ENCODE results near the gene IL4R. TPM values are rescaled to one million over a fixed set of nuclear protein-coding genes. Genes with fewer than 3 reads are reported as not detected.
A peak's percentile ranks its signal among the peaks of the same experiment; 100 is the strongest.

IL4R gene
- total RNA-seq, 1 donor from 2014 or later, result 7.8 TPM

DNA sequence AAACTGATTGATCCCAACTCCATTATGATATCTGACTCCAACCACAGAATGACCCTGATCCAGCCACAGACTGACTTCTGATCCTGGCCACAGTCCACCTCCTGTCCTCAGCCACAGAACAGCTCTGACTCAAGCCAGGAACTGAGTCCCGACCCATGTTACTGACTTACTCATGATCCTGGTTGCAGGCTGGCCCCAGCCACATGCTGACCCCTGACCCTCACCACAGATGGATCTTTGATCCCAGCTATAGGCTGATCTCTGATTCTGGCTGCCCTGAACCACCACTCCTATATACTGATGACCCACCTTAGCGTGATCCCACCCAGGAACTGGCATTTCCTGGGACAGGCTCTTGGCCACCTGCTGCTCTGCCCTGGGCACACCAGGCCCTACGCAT is 56.0 kb downstream of the IL4R start:
- Histone ChIP-seq H3K9ac (ENCODE audit: low read depth in 1 of 3, low read length in 3 of 3) (no peak overlapping the region), H3K27me3 (ENCODE audit: control insufficient read depth in 3 of 3, insufficient read depth in 3 of 3, low read length in 3 of 3) (peaks cover 0 to 3% (median 0%) of the 10 kb centered on the region in 3 donors), H3K4me1 (ENCODE audit: control insufficient read depth in 3 of 3, insufficient read depth in 3 of 3, low read length in 3 of 3) (peaks cover 7 to 8% (median 7%) of the 10 kb centered on the region in 3 donors), H3K4me3 (ENCODE audit: low read length in 3 of 3) (no peak overlapping the region), H3K27ac (ENCODE audit: low read depth, low read length) (no peak overlapping the region), H3K36me3 (ENCODE audit: control insufficient read depth in 3 of 3, insufficient read depth in 3 of 3, low read length in 3 of 3) (no peaks in the 10 kb centered on the region), H3K9me3 (ENCODE audit: control insufficient read depth in 3 of 3, low read length in 3 of 3) (no peaks in the 10 kb centered on the region)

GRCh38 chr16:27370318-27370717 is 56.5 kb downstream of the IL4R start:
- Histone ChIP-seq H3K27ac (ENCODE audit: low read depth, low read length) (no peak overlapping the region), H3K36me3 (ENCODE audit: control insufficient read depth in 3 of 3, insufficient read depth in 3 of 3, low read length in 3 of 3) (no peaks in the 10 kb centered on the region)

GRCh38 chr16:27373312-27373711 is 59.5 kb downstream of the IL4R start:
- Histone ChIP-seq H3K36me3 (ENCODE audit: control insufficient read depth in 3 of 3, insufficient read depth in 3 of 3, low read length in 3 of 3) (no peaks in the 10 kb centered on the region), H3K27me3 (ENCODE audit: control insufficient read depth in 3 of 3, insufficient read depth in 3 of 3, low read length in 3 of 3) (no peaks in the 10 kb centered on the region), H3K9me3 (ENCODE audit: control insufficient read depth in 3 of 3, low read length in 3 of 3) (no peaks in the 10 kb centered on the region), H3K9ac (ENCODE audit: low read depth in 1 of 3, low read length in 3 of 3) (no peak overlapping the region), H3K4me3 (ENCODE audit: low read length in 3 of 3) (no peak overlapping the region), H3K27ac (ENCODE audit: low read depth, low read length) (no peak overlapping the region), H3K4me1 (ENCODE audit: control insufficient read depth in 3 of 3, insufficient read depth in 3 of 3, low read length in 3 of 3) (peaks cover 0 to 6% (median 5%) of the 10 kb centered on the region in 3 donors)

More at GRCh38 chr16:27370318-27370717, 56.5 kb downstream of the IL4R start:
- Histone ChIP-seq H3K27me3 (ENCODE audit: control insufficient read depth in 3 of 3, insufficient read depth in 3 of 3, low read length in 3 of 3) (peaks cover 0 to 3% (median 0%) of the 10 kb centered on the region in 3 donors), H3K9me3 (ENCODE audit: control insufficient read depth in 3 of 3, low read length in 3 of 3) (no peaks in the 10 kb centered on the region), H3K4me1 (ENCODE audit: control insufficient read depth in 3 of 3, insufficient read depth in 3 of 3, low read length in 3 of 3) (peaks cover 7 to 12% (median 11%) of the 10 kb centered on the region in 3 donors), H3K9ac (ENCODE audit: low read depth in 1 of 3, low read length in 3 of 3) (no peak overlapping the region), H3K4me3 (ENCODE audit: low read length in 3 of 3) (no peak overlapping the region)

DNA sequence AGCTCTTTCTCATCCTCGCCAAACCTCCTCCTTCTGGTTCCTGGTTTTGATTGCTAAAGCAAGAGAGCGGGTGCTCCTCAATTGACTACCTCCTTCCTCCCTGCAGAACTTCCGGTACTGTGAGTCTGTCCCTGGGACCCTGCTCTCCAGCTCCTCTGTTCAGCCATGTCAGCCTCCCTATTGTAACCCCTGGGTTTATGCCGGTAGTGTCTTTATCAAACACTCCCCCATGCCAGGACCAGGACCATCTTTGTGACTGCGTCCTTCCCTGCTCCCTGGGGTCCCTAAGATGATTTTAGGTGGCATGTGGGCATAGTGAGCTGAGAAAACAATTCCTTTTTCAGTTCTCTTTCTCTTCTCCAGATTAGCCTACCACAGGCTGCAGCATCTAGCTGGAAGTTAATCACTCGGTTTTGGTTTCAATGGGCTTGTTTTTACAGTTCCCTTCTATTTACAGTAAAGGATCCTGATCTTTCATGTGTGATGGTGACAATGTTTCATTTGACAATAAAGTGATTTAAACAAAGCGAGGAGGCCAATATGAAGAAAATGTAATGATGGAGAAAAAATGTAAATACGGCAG is 60.5 kb downstream of the IL4R start:
- Histone ChIP-seq H3K27me3 (ENCODE audit: control insufficient read depth in 3 of 3, insufficient read depth in 3 of 3, low read length in 3 of 3) (no peaks in the 10 kb centered on the region), H3K9ac (ENCODE audit: low read depth in 1 of 3, low read length in 3 of 3) (no peak overlapping the region), H3K9me3 (ENCODE audit: control insufficient read depth in 3 of 3, low read length in 3 of 3) (no peaks in the 10 kb centered on the region), H3K4me3 (ENCODE audit: low read length in 3 of 3) (no peak overlapping the region), H3K36me3 (ENCODE audit: control insufficient read depth in 3 of 3, insufficient read depth in 3 of 3, low read length in 3 of 3) (no peaks in the 10 kb centered on the region), H3K4me1 (ENCODE audit: control insufficient read depth in 3 of 3, insufficient read depth in 3 of 3, low read length in 3 of 3) (peaks cover 0 to 6% (median 5%) of the 10 kb centered on the region in 3 donors), H3K27ac (ENCODE audit: low read depth, low read length) (no peak overlapping the region)

DNA sequence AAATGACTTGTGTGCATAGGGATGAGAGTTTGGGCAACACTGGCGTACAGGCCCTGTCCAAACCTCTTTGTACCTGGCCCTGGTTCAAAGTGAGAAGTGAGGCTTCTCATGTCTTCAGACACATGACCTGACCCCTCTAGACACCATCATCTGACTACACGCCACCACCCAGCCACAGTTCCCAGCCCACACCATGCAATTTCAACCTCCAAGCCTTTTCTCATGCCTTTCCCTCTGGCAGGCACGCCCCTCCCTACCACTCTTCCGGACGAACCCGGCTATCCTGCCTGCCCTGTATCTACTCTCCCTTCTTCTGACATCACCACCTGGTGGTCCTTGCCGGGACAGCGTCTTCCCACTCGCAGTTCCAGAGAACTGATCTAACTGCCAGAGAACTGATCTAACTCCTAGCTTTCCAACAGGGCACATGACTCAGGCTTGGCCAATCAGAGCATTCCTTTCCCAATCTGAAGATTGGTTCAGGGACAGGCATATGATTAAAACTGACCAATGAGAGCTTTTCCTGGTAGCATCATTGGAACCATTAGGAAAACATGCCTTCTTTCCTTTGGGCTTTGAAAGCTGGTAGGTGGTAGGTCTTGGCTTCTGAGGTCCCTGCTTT is 61.1 kb downstream of the IL4R start:
- no peak overlapping the region for H3K9ac ChIP-seq (ENCODE audit: low read depth in 1 of 3, low read length in 3 of 3)
- H3K36me3 ChIP-seq (ENCODE audit: control insufficient read depth in 3 of 3, insufficient read depth in 3 of 3, low read length in 3 of 3), result no peaks in the 10 kb centered on the region
- peaks cover 0 to 6% (median 5%) of the 10 kb centered on the region in 3 donors for H3K4me1 ChIP-seq (ENCODE audit: control insufficient read depth in 3 of 3, insufficient read depth in 3 of 3, low read length in 3 of 3)
- H3K27ac ChIP-seq (ENCODE audit: low read depth, low read length), result no peak overlapping the region
- no peaks in the 10 kb centered on the region for H3K9me3 ChIP-seq (ENCODE audit: control insufficient read depth in 3 of 3, low read length in 3 of 3)
- H3K4me3 ChIP-seq (ENCODE audit: low read length in 3 of 3), result peak overlapping the region in 1 of 3 donors; percentile 20
- H3K27me3 ChIP-seq (ENCODE audit: control insufficient read depth in 3 of 3, insufficient read depth in 3 of 3, low read length in 3 of 3), result peaks cover 0 to 3% (median 0%) of the 10 kb centered on the region in 3 donors

DNA sequence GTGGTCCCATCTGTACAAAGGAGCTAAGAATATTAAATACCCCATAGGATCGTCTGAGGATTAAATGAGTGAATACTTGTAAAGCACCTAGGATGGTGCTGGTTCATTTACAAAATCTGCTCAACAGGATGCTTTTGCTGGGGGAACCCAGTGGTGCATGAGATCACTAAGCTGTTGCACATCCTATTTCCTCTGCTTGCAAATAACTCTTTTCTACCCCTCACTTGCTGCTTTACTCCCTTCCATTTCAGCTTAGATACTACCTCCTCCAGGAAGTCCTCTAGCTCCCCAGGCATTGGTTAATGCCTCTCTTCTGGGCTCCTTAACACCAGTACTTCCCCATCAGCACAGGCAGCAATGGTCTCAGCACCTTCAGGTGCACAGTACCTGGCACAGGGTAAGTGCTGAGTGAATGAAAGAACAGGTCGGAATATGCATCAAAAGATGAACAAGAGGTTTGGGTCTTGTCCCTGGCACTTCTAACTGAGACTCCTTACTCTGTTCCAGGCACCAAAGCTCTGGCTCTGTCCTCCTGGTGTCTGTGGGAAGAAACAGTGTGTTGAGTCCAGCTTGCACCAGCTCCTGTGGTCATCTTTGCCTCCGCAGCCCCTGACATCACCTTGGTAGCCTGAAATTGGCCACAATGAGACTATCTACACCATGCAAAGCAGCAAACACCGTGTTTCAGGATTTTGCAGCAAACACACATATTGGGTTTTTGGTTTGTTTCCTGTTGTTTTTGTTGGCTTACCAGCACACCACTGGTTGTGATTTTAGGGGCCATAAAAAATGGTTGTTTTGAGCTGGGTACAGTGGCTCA is 64.1 kb downstream of the IL4R start:
- H3K9me3 ChIP-seq (ENCODE audit: control insufficient read depth in 3 of 3, low read length in 3 of 3), result no peaks in the 10 kb centered on the region
- H3K27me3 ChIP-seq (ENCODE audit: control insufficient read depth in 3 of 3, insufficient read depth in 3 of 3, low read length in 3 of 3), result peaks cover 0 to 7% (median 5%) of the 10 kb centered on the region in 3 donors
- no peaks in the 10 kb centered on the region for H3K36me3 ChIP-seq (ENCODE audit: control insufficient read depth in 3 of 3, insufficient read depth in 3 of 3, low read length in 3 of 3)
- H3K9ac ChIP-seq (ENCODE audit: low read depth in 1 of 3, low read length in 3 of 3), result no peak overlapping the region
- no peak overlapping the region for H3K4me3 ChIP-seq (ENCODE audit: low read length in 3 of 3)
- H3K27ac ChIP-seq (ENCODE audit: low read depth, low read length), result no peak overlapping the region
- peaks cover 0 to 6% (median 5%) of the 10 kb centered on the region in 3 donors for H3K4me1 ChIP-seq (ENCODE audit: control insufficient read depth in 3 of 3, insufficient read depth in 3 of 3, low read length in 3 of 3)

- no peak overlapping the region for H3K9ac ChIP-seq (ENCODE audit: low read depth in 1 of 3, low read length in 3 of 3)
- H3K4me3 ChIP-seq (ENCODE audit: low read length in 3 of 3), result no peak overlapping the region
- H3K27me3 ChIP-seq (ENCODE audit: control insufficient read depth in 3 of 3, insufficient read depth in 3 of 3, low read length in 3 of 3), result peaks cover 0 to 7% (median 6%) of the 10 kb centered on the region in 3 donors
- H3K4me1 ChIP-seq (ENCODE audit: control insufficient read depth in 3 of 3, insufficient read depth in 3 of 3, low read length in 3 of 3), result peaks cover 0 to 6% (median 5%) of the 10 kb centered on the region in 3 donors
- no peak overlapping the region for H3K27ac ChIP-seq (ENCODE audit: low read depth, low read length)
- peaks cover 0 to 2% (median 0%) of the 10 kb centered on the region in 3 donors for H3K9me3 ChIP-seq (ENCODE audit: control insufficient read depth in 3 of 3, low read length in 3 of 3)
- no peaks in the 10 kb centered on the region for H3K36me3 ChIP-seq (ENCODE audit: control insufficient read depth in 3 of 3, insufficient read depth in 3 of 3, low read length in 3 of 3)
These were observed 65.2 kb downstream of the IL4R start for GRCh38 chr16:27378871-27379481.

GRCh38 chr16:27379919-27380318 is 66.1 kb downstream of the IL4R start:
- H3K4me1 ChIP-seq (ENCODE audit: control insufficient read depth in 3 of 3, insufficient read depth in 3 of 3, low read length in 3 of 3), result peaks cover 0 to 3% (median 2%) of the 10 kb centered on the region in 3 donors
- H3K4me3 ChIP-seq (ENCODE audit: low read length in 3 of 3), result no peak overlapping the region
- no peaks in the 10 kb centered on the region for H3K36me3 ChIP-seq (ENCODE audit: control insufficient read depth in 3 of 3, insufficient read depth in 3 of 3, low read length in 3 of 3)
- H3K9ac ChIP-seq (ENCODE audit: low read depth in 1 of 3, low read length in 3 of 3), result no peak overlapping the region
- H3K27ac ChIP-seq (ENCODE audit: low read depth, low read length), result no peak overlapping the region
- peaks cover 0 to 7% (median 6%) of the 10 kb centered on the region in 3 donors for H3K27me3 ChIP-seq (ENCODE audit: control insufficient read depth in 3 of 3, insufficient read depth in 3 of 3, low read length in 3 of 3)
- peaks cover 0 to 4% (median 0%) of the 10 kb centered on the region in 3 donors for H3K9me3 ChIP-seq (ENCODE audit: control insufficient read depth in 3 of 3, low read length in 3 of 3)

DNA sequence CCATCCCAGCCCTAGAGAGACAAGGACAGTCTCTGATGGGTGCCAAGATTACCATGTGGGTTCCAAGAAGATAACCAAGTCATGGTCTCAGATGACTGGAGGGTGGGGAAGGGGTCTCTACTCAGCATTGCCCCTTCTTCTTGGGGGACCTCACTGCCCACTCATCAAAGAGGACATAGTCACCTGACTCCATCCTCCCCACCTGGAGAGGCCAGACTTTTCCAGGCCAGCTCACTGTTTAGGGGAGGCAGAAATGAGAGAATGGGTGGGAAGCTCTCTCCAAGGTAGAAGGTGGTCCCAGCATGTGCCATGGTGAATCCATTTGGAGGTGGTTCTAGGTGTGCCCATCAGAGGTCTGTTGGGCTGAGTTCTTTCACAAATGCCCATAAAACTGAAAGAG is 67.5 kb downstream of the IL4R start:
- H3K4me3 ChIP-seq (ENCODE audit: low read length in 3 of 3), result no peak overlapping the region
- peaks cover 0 to 4% (median 0%) of the 10 kb centered on the region in 3 donors for H3K9me3 ChIP-seq (ENCODE audit: control insufficient read depth in 3 of 3, low read length in 3 of 3)
- H3K27me3 ChIP-seq (ENCODE audit: control insufficient read depth in 3 of 3, insufficient read depth in 3 of 3, low read length in 3 of 3), result peaks cover 0 to 7% (median 6%) of the 10 kb centered on the region in 3 donors
- H3K4me1 ChIP-seq (ENCODE audit: control insufficient read depth in 3 of 3, insufficient read depth in 3 of 3, low read length in 3 of 3), result no peaks in the 10 kb centered on the region
- no peaks in the 10 kb centered on the region for H3K36me3 ChIP-seq (ENCODE audit: control insufficient read depth in 3 of 3, insufficient read depth in 3 of 3, low read length in 3 of 3)
- H3K27ac ChIP-seq (ENCODE audit: low read depth, low read length), result no peak overlapping the region
- H3K9ac ChIP-seq (ENCODE audit: low read depth in 1 of 3, low read length in 3 of 3), result no peak overlapping the region
